DOHH2 (cell line): ENCODE data around the gene CAMSAP1.

Experiments
- H3F3A ChIP-seq: fragments of 200-600 bp; sonication (generic), shearing (Covaris generic); 2 replicates; pipeline ENCODE4 v1.6.0; 2016; ENCODE audit warnings: antibody characterized with exemption, mild to moderate bottlenecking; ENCODE audit not compliant: control insufficient read depth, insufficient read depth
- H3K27ac ChIP-seq: fragments of 200-600 bp; sonication (generic); 2 replicates; pipeline ENCODE4 v1.5.1; 2014; ENCODE audit warnings: low read depth, mild to moderate bottlenecking, low read length, moderate library complexity
- H3K27me3 ChIP-seq: fragments of 200-600 bp; sonication (generic); 2 replicates; pipeline ENCODE4 v1.6.1; 2014; ENCODE audit warnings: mild to moderate bottlenecking, low read length, mixed read lengths; ENCODE audit not compliant: control insufficient read depth
- H3K36me3 ChIP-seq: fragments of 200-600 bp; sonication (generic); 2 replicates; pipeline ENCODE4 v1.6.1; 2014; ENCODE audit warnings: mild to moderate bottlenecking, low read length, moderate library complexity, mixed read lengths; ENCODE audit not compliant: control insufficient read depth
- H3K4me1 ChIP-seq: fragments of 200-600 bp; sonication (generic); 2 replicates; pipeline ENCODE4 v1.6.1; 2014; ENCODE audit warnings: mild to moderate bottlenecking, low read length, mixed read lengths; ENCODE audit not compliant: control insufficient read depth
- H3K4me2 ChIP-seq: fragments of 200-600 bp; sonication (generic); 2 replicates; pipeline ENCODE4 v1.6.0; 2014; ENCODE audit warnings: mild to moderate bottlenecking, low read length, moderate library complexity
- H3K4me3 ChIP-seq: fragments of 200-600 bp; sonication (generic); 2 replicates; pipeline ENCODE4 v1.5.1; 2014; ENCODE audit warnings: mild to moderate bottlenecking, low read length, mixed read lengths
- H3K79me2 ChIP-seq: fragments of 200-600 bp; sonication (generic); 2 replicates; pipeline ENCODE4 v1.6.1; 2014; ENCODE audit warnings: mild to moderate bottlenecking, low read length, mixed read lengths; ENCODE audit not compliant: control insufficient read depth
- H3K9me2 ChIP-seq: fragments of 200-600 bp; sonication (generic); replicated peaks from 2 replicates; pipeline ENCODE4 v1.6.1; 2014; ENCODE audit warnings: mild to moderate bottlenecking, low read length, mixed read lengths; ENCODE audit not compliant: control insufficient read depth
- H3K9me3 ChIP-seq: fragments of 200-600 bp; sonication (generic); 2 replicates; pipeline ENCODE4 v1.6.1; 2014; ENCODE audit warnings: antibody characterized with exemption, low read length, mixed read lengths; ENCODE audit not compliant: control insufficient read depth, insufficient read depth
- H4K20me1 ChIP-seq: fragments of 200-600 bp; sonication (generic); 2 replicates; pipeline ENCODE4 v1.6.0; 2014; ENCODE audit warnings: low read depth, mild to moderate bottlenecking, antibody characterized with exemption, low read length, moderate library complexity; ENCODE audit not compliant: control insufficient read depth, insufficient read depth
- EZH2phosphoT487 ChIP-seq: fragments of 200-600 bp; sonication (generic); IDR thresholded peaks from 2 replicates; pipeline ENCODE4 v1.6.1; 2017; ENCODE audit warnings: borderline replicate concordance, mild to moderate bottlenecking, antibody characterized with exemption, low read length, moderate library complexity, mixed read lengths
- TF ChIP-seq, protein P1 (sequence below): fragments of 200-600 bp; sonication (generic); IDR thresholded peaks from one replicate; pipeline ENCODE4 v1.5.1; 2014; ENCODE audit warnings: antibody characterized with exemption, mild to moderate bottlenecking, low read depth, low read length; ENCODE audit not compliant: poor library complexity, severe bottlenecking

The CAMSAP1 gene

DNA sequence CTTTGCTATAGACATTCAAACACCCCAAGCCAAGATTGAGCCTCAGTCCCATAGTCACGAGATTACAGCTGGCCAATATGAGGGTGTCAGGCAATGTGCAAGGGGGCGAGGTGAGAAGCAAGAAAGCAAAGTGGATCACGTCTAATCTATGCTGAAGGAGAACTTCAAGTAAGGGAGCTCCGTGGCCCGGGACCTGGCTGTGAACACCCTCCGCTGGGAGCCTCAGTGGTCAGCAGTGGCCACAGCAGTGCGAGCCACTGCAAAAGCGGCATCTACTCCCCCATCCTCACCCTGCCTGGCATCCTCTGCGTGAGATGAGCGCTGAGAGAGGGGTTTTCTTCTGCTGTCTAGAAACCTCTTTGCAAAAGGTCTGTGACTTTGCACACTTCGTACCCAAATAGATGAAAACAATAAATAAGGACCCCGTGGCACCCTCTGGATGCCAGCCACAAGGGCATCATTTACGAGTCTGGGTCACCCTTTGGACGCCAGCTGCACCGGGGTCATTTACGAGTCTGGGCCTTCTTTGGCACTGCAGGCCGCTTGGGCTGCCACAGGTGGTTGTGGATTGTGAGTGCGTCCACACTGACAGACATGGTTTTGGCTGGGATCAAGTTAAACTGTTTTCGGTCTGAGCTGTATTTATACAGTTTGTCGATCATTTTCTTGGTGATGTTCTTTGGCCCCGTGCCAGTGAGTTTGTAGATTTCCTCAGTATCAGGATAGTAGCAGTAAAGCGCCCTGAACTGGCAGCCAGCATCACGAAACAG, 96.4 kb downstream of the CAMSAP1 start:
- Histone ChIP-seq H3K36me3 (peaks cover 10% of the 10 kb centered on the region; the same call in 1 of the 2 replicates), H3K27me3 (no peaks in the 10 kb centered on the region)

DNA sequence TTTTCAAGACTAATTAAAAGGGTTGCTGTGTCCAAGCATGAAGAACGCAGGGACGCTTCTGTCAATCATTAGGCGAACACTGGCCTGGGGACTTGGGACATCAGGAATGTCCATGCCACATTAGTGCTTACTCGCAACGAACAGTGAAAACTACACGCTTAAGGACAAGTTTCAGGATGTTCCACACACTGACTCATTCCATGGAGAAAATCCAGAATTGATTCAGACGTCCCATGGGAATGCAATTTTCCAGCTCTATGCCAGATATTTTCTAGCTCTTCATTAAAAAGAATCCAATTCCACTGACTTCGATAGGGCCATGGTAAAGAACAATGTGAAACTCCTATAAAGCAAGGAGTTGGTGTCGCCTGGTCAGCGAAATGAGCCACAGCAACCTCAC, 98.2 kb downstream of the CAMSAP1 start:
- no peaks in the 10 kb centered on the region for H3K9me3 ChIP-seq

More for the DNA sequence above, 96.4 kb downstream of the CAMSAP1 start:
- H3K79me2 ChIP-seq, result no peaks in the 10 kb centered on the region
- no peak for TF ChIP-seq EZH2phosphoT487
- TF ChIP-seq, protein P1, sequence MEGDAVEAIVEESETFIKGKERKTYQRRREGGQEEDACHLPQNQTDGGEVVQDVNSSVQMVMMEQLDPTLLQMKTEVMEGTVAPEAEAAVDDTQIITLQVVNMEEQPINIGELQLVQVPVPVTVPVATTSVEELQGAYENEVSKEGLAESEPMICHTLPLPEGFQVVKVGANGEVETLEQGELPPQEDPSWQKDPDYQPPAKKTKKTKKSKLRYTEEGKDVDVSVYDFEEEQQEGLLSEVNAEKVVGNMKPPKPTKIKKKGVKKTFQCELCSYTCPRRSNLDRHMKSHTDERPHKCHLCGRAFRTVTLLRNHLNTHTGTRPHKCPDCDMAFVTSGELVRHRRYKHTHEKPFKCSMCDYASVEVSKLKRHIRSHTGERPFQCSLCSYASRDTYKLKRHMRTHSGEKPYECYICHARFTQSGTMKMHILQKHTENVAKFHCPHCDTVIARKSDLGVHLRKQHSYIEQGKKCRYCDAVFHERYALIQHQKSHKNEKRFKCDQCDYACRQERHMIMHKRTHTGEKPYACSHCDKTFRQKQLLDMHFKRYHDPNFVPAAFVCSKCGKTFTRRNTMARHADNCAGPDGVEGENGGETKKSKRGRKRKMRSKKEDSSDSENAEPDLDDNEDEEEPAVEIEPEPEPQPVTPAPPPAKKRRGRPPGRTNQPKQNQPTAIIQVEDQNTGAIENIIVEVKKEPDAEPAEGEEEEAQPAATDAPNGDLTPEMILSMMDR, result no peak
- no peak overlapping the region for H3K27ac ChIP-seq
- H3K4me3 ChIP-seq, result no peak overlapping the region
- H3K9me2 ChIP-seq, result no peaks in the 10 kb centered on the region
- H4K20me1 ChIP-seq, result peaks cover 4% of the 10 kb centered on the region; the same call in 1 of the 2 replicates
- no peaks in the 10 kb centered on the region for H3K9me3 ChIP-seq
- no peak overlapping the region for H3K4me2 ChIP-seq
- H3F3A ChIP-seq, result no peaks in the 10 kb centered on the region
- no peaks in the 10 kb centered on the region for H3K4me1 ChIP-seq

GRCh38 chr9:135805422-135806022, 101.8 kb downstream of the CAMSAP1 start:
- TF ChIP-seq, protein P1, result no peak
- no peak for TF ChIP-seq EZH2phosphoT487
- H3K27me3 ChIP-seq, result no peaks in the 10 kb centered on the region
- no peaks in the 10 kb centered on the region for H3K4me1 ChIP-seq
- no peaks in the 10 kb centered on the region for H3K9me3 ChIP-seq
- H3K9me2 ChIP-seq, result no peaks in the 10 kb centered on the region
- no peak overlapping the region for H3K4me2 ChIP-seq
- H3K27ac ChIP-seq, result no peak overlapping the region
- H3K79me2 ChIP-seq, result no peaks in the 10 kb centered on the region
- peaks cover 4% of the 10 kb centered on the region; the same call in 1 of the 2 replicates for H4K20me1 ChIP-seq
- H3K36me3 ChIP-seq, result no peaks in the 10 kb centered on the region; the same call in 1 of the 2 replicates
- no peaks in the 10 kb centered on the region for H3F3A ChIP-seq
- no peak overlapping the region for H3K4me3 ChIP-seq

More for the DNA sequence above, 98.2 kb downstream of the CAMSAP1 start:
- Histone ChIP-seq H3K4me2 (no peak overlapping the region), H3K4me3 (no peak overlapping the region), H3K4me1 (no peaks in the 10 kb centered on the region), H3F3A (no peaks in the 10 kb centered on the region), H3K9me2 (no peaks in the 10 kb centered on the region), H4K20me1 (peaks cover 4% of the 10 kb centered on the region; the same call in 1 of the 2 replicates), H3K79me2 (no peaks in the 10 kb centered on the region), H3K27me3 (no peaks in the 10 kb centered on the region), H3K36me3 (peaks cover 10% of the 10 kb centered on the region; the same call in 1 of the 2 replicates), H3K27ac (no peak overlapping the region)
- TF ChIP-seq, protein P1, result no peak
- no peak for TF ChIP-seq EZH2phosphoT487
